Breast epithelium (tissue), 4 donors: ENCODE data around the gene KRABD2.
A peak's percentile ranks its signal among the peaks of the same experiment; 100 is the strongest.

Source experiments
- DNase-seq, 2 donors: peaks; one replicate each; pipeline ENCODE4 v3.0.0-alpha.2; 2019; ENCODE audit warnings: low spot score in 2 of 2
- H3K27ac ChIP-seq, 2 donors: fragments of 200-600 bp; sonication (generic) in 1 of 2; one replicate each; pipeline ENCODE4 v1.5.1; 2016 to 2019; ENCODE audit warnings: mild to moderate bottlenecking in 1 of 2
- H3K27me3 ChIP-seq, 2 donors: fragments of 200-600 bp; sonication (generic) in 1 of 2; one replicate each; pipeline versions ENCODE4 v1.5.1 to v1.6.0; 2017 to 2019; ENCODE audit warnings: control low read depth in 1 of 2, mild to moderate bottlenecking in 1 of 2
- H3K36me3 ChIP-seq: fragments of 200-600 bp; one replicate; pipeline ENCODE4 v1.5.1; 2019
- H3K4me1 ChIP-seq, 2 donors: fragments of 200-600 bp; sonication (generic); one replicate each; pipeline ENCODE4 v1.5.1; 2016 to 2019; ENCODE audit warnings: control low read depth in 1 of 2
- H3K4me3 ChIP-seq, 3 donors: fragments of 200-600 bp; sonication (generic); 1 replicate in 2 of 3; 2 replicates in 1 of 3; pipeline ENCODE4 v1.5.1; 2016 to 2019; ENCODE audit warnings: mild to moderate bottlenecking in 3 of 3, moderate library complexity in 2 of 3
- H3K9me3 ChIP-seq, 2 donors: fragments of 200-600 bp; sonication (generic) in 1 of 2; one replicate each; pipeline ENCODE4 v1.5.1; 2016 to 2019; ENCODE audit warnings: control low read depth in 1 of 2
- POLR2A ChIP-seq: fragments of 450-650 bp; IDR thresholded peaks from one replicate; pipeline ENCODE4 v1.6.1; 2016; ENCODE audit warnings: antibody characterized with exemption, mild to moderate bottlenecking, moderate library complexity
- POLR2AphosphoS5 ChIP-seq, 3 donors: sonication (generic); formaldehyde crosslinking; IDR thresholded peaks; one replicate each; pipeline ENCODE4 v1.6.1; 2017; ENCODE audit warnings: antibody characterized with exemption in 3 of 3
- intact Hi-C: fragments of 100-400 bp; cut with DNase I; formaldehyde crosslinking; loops from one replicate; pipeline ENCODE4 v1.15.1; 2023; ENCODE audit warnings: low total_unique reads
- TF ChIP-seq, protein P1 (sequence below), 3 donors: fragments of 450-650 bp; IDR thresholded peaks; one replicate each; pipeline ENCODE4 v1.5.1; 2016 to 2017; ENCODE audit warnings: antibody characterized with exemption in 3 of 3, mild to moderate bottlenecking in 3 of 3, moderate library complexity in 3 of 3

KRABD2 gene

DNA sequence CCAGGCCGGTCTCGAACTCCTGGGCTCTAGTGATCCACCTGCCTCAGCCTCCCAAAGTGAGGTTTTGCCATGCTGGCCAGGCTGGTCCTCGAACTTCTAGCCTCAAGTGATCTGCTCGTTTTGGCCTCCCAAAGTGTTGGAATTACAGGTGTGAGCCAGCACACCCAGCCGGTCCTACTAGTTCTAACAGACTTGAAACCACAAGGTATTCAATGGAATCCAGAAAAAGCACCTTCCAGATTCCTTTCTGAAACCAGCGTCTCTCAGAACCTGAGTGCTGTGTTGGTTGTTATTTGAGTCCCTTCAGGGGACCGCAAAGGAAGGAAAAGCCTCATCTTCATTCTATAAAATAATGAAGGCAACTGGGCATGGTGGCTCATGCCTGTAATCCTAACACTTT lies 4.1 kb downstream of the KRABD2 start:
- H3K4me1 ChIP-seq = no peaks in the 10 kb centered on the region
- intact Hi-C loops = no loop called here
- TF ChIP-seq, protein P1, sequence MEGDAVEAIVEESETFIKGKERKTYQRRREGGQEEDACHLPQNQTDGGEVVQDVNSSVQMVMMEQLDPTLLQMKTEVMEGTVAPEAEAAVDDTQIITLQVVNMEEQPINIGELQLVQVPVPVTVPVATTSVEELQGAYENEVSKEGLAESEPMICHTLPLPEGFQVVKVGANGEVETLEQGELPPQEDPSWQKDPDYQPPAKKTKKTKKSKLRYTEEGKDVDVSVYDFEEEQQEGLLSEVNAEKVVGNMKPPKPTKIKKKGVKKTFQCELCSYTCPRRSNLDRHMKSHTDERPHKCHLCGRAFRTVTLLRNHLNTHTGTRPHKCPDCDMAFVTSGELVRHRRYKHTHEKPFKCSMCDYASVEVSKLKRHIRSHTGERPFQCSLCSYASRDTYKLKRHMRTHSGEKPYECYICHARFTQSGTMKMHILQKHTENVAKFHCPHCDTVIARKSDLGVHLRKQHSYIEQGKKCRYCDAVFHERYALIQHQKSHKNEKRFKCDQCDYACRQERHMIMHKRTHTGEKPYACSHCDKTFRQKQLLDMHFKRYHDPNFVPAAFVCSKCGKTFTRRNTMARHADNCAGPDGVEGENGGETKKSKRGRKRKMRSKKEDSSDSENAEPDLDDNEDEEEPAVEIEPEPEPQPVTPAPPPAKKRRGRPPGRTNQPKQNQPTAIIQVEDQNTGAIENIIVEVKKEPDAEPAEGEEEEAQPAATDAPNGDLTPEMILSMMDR (IDR thresholded peaks at IDR 0.05) = no peak
- no peak for TF ChIP-seq POLR2A
- TF ChIP-seq POLR2AphosphoS5 (IDR thresholded peaks at IDR 0.05) = no peak
- DNase-seq = peak in 1 of 2 donors; percentile 35
- no peaks in the 10 kb centered on the region for H3K9me3 ChIP-seq
- H3K27ac ChIP-seq = peak overlapping the region; percentile 13 to 58
- H3K4me3 ChIP-seq = no peak overlapping the region
- no peaks in the 10 kb centered on the region for H3K36me3 ChIP-seq
- no peaks in the 10 kb centered on the region for H3K27me3 ChIP-seq

DNA sequence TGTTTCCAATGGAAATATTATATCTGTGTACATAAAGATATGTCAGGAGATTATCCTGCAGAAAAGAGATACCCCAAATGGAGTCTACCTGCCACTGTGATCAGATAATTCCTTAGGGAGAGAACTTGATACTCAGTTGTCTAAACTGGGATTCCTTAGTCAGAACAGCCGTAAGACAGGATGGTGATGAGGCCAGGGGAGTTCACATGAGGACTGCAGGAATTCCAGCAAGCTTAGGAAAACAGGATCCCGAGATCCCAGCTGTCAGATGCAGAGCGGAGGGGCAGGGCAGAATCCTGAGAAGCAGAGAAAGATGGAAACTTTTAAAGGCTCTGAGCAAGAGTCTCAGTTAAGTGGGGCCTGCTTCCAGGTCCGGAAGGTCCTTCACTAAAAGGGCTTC lies 4.7 kb downstream of the KRABD2 start:
- Histone ChIP-seq H3K36me3 (no peaks in the 10 kb centered on the region), H3K4me3 (no peak overlapping the region), H3K4me1 (no peaks in the 10 kb centered on the region), H3K27me3 (no peaks in the 10 kb centered on the region), H3K27ac (peak overlapping the region in 1 of 2 donors; percentile 13), H3K9me3 (no peaks in the 10 kb centered on the region)
- DNase-seq = no peak
- TF ChIP-seq POLR2AphosphoS5 (IDR thresholded peaks at IDR 0.05) (no peak), POLR2A (no peak)
- TF ChIP-seq, protein P1 (IDR thresholded peaks at IDR 0.05) = no peak
- intact Hi-C loops = no loop called here

DNA sequence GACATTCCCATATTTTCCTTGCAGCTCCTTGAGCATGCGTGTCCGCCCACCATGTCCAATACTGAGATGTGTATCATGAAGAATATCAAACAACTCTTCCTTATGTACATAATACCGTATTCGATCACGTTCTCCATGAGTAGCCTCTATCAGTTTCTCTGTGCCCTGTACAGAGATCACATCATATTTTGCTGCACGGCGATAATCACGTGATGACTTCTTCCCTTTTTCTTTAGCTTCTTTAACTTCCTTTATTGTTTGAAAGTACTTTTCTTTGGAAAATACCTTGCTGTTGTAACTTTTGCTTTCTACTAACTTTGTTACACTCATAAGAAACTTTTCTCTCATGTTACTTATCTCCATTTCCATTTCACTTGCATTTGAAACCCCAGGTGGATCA lies 6.6 kb downstream of the KRABD2 start:
- H3K36me3 ChIP-seq = no peaks in the 10 kb centered on the region
- no peak for DNase-seq
- intact Hi-C loops = no loop called here
- no peak for TF ChIP-seq POLR2AphosphoS5 (IDR thresholded peaks at IDR 0.05)
- TF ChIP-seq, protein P1 (IDR thresholded peaks at IDR 0.05) = no peak
- TF ChIP-seq POLR2A = no peak
- peak overlapping the region in 1 of 2 donors; percentile 5 for H3K27ac ChIP-seq
- no peaks in the 10 kb centered on the region for H3K27me3 ChIP-seq
- no peaks in the 10 kb centered on the region for H3K9me3 ChIP-seq
- H3K4me1 ChIP-seq = no peaks in the 10 kb centered on the region
- no peak overlapping the region for H3K4me3 ChIP-seq

DNA sequence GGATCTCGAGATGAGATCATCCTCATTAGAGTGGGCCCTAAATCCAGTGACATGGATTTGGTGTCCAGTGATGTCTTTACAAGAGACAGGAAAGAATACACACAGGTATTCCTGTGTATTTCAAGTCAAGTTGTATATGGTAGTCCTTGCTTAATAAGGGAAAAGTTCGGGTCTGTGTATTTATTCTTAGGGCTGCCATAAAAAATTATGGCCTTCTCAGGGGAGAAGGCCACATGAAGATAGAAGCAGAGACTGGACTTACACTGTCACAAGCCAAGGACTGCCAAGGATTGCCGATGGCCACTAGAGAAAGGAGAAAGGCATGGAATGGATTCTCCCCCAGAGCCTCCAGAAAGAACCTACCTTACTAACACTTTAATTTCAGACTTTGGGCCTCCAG lies 8.3 kb downstream of the KRABD2 start:
- intact Hi-C loops = no loop called here
- DNase-seq = no peak
- no peak overlapping the region for H3K4me3 ChIP-seq
- no peaks in the 10 kb centered on the region for H3K36me3 ChIP-seq
- H3K9me3 ChIP-seq = no peaks in the 10 kb centered on the region
- no peaks in the 10 kb centered on the region for H3K4me1 ChIP-seq
- no peak overlapping the region for H3K27ac ChIP-seq
- no peaks in the 10 kb centered on the region for H3K27me3 ChIP-seq
- TF ChIP-seq POLR2AphosphoS5 (IDR thresholded peaks at IDR 0.05) = no peak
- TF ChIP-seq POLR2A = no peak
- TF ChIP-seq, protein P1 (IDR thresholded peaks at IDR 0.05) = no peak

DNA sequence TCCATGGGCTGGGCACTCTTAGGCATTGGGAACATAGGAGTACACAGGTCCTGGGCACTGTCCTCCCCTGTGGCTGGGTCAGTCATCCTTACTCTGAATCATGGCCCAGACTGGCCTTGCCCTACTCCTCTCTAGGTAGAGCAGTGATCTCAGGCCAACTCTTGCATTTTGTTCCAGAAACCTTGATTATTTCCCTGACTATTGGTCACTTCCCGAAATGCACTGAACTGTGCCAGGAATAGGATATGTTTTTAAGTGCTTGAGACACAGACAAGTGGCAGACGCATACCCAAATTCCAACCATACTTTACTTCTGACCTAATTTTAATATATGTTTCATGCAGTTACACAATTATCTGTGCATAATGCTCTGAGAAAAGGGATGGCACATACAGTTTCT lies 10.3 kb downstream of the KRABD2 start:
- H3K27ac ChIP-seq = peak overlapping the region; percentile 55 to 79
- H3K9me3 ChIP-seq = no peaks in the 10 kb centered on the region
- no peak overlapping the region for H3K4me3 ChIP-seq
- H3K36me3 ChIP-seq = no peaks in the 10 kb centered on the region
- H3K27me3 ChIP-seq = no peaks in the 10 kb centered on the region
- H3K4me1 ChIP-seq = no peaks in the 10 kb centered on the region
- TF ChIP-seq, protein P1 (IDR thresholded peaks at IDR 0.05) = no peak
- peak in 1 of 3 donors; percentile 17 for TF ChIP-seq POLR2AphosphoS5 (IDR thresholded peaks at IDR 0.05)
- intact Hi-C loops = no loop called here
- DNase-seq = no peak
